GM19023 (cell line): Measurements from ENCODE around the gene ZNF474.
"Not testable (repeated sequence)": the region's sequence is repeated elsewhere in the genome, so short reads cannot be mapped to it uniquely, and the experiment has no call there.

Experiments used
- ATAC-seq: cut with Tn5 transposase; IDR thresholded peaks from one replicate; pipeline ENCODE4 v1.9.1; 2021; ENCODE audit warnings: mild to moderate bottlenecking, moderate library complexity; ENCODE audit not compliant: unreplicated experiment

Gene ZNF474

DNA sequence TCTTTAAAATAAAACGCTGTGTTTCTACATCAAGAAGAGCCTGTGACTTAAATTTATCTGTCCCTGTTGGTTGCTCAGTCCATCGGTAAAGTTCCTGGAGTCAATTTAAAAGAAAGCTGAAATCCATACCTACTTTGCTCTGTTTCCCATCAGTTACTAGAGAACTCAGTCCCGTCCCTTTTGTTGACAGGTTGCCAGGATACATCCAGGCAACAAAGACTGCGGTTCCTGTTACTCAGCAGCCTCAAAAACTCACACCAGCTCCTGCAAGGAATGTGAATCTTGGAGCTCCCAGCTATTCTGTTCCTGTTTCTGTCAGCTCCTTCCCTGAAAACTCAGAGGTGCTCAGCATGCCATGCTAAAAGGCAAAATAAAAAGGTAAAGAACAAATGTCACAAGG, at the start of gene ZNF474:
ZNF474 (plus strand) TSS at position 241 of the 400 bp plus-strand sequence. CDS start 22,445 bp downstream, outside the sequence.
- ATAC-seq, result no peak

- no peak for ATAC-seq
Observed at GRCh38 chr5:122081541-122081940, 47.8 kb upstream of the ZNF474 start.

- ATAC-seq, result no peak
Observed at GRCh38 chr5:122083535-122083934, 45.8 kb upstream of the ZNF474 start.

DNA sequence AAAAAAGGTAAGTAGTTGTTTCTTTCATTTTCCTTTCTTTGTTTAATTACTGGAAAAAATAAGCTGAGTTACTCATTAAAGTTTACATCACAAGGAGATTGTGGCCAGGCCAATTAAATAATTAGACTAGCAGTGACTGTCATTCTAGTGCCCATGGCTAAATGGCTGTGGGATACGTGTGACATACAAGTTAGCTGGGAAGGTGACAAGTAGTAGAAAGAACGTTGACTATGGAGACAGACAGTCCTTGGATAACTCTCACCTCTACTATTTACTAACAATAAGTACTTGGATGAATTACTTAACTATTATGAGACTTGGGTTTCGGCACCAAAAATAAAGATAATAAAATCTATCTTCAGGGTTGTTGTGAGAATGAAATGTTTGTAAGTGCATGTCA, 44.3 kb upstream of the ZNF474 start:
- no peak for ATAC-seq

- ATAC-seq, result no peak
Observed at GRCh38 chr5:122089096-122090013, 40.0 kb upstream of the ZNF474 start.

DNA sequence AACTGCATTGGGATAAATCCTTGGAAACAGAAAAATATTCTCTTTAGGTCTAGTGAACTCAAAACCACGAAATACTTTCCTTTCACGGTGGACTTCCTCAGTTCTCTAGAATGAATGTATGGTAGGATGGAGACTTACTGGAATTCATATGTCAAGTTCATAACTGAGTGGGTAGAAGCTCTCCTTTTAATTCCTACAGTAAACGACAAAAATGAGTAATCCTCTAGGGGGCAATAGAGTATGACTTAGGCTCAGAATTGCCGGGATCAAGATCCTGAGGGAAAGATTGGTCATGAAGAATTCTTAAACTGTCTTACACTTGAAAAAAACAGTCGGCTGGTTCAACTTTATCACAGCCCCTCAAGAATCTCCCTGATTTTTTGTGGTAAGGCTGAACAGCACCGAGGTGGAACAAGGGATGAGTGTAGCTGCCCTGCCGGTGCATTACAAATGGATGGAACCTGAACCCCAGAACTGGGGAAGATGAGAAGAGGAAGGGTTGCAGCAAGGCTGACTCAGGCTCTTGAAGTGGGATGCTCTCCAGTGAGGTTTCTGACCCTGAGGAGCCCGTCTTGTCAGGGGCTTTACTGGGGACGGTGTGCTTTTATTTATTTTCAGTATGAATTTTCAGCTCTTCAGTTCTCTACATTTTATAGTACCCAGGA, 37.3 kb upstream of the ZNF474 start:
- ATAC-seq, result no peak

- ATAC-seq, result no peak
Observed at GRCh38 chr5:122093415-122094180, 35.7 kb upstream of the ZNF474 start.

DNA sequence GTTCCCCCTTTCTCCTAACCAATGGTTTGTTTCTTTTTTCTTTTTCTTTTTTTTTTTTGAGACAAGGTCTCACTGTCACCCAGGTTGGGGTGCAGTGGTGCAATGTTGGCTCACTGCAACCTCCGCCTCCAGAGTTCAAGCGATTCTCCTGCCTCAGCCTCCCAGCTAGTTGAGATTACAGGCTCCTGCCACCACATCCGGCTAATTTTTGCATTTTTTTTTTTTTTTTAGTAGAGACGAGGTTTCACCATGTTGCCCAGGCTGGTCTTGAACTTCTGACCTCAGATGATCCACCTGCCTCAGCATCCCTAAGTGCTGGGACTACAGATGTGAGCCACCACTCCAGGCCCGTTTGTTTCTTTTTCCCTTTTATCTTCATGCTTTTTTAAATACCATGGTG, 35.1 kb upstream of the ZNF474 start:
- not testable (repeated sequence) for ATAC-seq

DNA sequence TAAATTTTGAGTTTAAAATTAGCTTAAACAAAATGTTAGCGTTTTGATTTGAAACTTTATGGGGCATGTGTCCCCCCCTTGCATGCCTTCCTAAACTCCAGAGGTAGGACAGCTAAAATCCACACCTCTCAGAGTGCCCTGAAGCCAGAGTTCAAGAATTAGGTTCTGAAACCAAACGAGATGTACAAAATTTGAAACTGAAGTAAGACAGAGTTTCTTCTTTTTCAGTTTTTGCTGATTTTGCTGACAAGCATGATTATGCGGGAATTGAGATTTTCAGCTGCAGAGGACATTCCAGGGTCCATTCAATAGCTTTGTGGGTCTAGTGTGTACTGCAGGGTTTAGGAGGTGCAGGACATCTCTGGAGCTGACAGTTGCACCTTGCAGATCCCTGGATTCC, 34.2 kb upstream of the ZNF474 start:
- ATAC-seq, result no peak

DNA sequence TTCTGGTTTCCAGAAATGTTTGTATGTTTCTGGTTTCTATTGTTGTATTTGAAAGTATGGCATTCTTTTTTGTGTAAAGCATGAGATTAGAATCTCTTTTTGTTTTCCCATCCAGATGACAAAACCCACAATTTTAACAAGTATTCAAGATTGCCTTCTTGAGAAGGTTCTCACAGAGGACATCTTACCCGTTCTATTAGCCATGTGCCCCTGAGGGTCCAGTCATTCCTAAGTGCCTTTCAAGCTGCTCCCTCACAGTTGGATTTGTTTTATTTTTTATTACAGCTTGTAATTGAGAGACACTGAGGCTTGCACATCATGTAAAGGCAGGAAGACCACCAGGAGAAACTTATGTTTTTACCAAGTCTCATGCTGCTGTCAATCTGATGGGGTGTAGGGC, 32.0 kb upstream of the ZNF474 start:
- ATAC-seq, result no peak

DNA sequence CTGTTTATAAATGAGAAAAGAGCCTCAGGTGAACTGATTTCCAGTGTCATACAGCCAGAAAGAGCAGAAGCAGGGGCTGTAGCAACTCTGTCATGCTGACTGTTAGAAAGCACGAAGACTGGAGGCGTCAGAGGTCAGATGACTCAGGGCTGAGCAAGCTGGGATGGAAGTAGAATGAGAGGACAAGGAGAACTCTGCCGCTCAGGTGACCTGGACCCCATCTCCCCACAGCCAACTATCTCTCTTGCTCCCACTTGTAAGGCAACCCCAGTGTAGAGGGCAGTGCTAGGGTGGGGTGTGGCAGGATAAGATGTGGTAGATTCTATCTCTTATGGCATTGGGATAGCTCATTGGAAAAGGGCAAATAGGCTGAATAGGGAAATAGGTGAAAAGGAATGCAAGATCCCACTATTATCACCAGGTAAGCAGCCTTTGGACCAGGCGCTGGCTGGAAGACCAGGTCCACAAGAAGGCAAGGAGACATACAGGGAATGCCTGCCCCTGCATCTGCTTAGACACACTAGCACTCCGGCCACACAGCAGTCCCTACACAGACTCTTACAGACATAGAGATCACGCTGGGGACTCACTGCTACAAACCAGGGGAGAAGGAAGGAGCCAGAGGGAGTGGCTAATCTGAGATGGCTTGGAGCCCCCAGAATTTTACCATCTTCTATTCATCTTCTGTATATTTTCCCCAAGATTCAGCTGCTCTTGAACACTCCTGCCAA, 30.1 kb upstream of the ZNF474 start:
- ATAC-seq, result no peak

- ATAC-seq, result no peak
Observed at GRCh38 chr5:122101636-122102285, 27.6 kb upstream of the ZNF474 start.

DNA sequence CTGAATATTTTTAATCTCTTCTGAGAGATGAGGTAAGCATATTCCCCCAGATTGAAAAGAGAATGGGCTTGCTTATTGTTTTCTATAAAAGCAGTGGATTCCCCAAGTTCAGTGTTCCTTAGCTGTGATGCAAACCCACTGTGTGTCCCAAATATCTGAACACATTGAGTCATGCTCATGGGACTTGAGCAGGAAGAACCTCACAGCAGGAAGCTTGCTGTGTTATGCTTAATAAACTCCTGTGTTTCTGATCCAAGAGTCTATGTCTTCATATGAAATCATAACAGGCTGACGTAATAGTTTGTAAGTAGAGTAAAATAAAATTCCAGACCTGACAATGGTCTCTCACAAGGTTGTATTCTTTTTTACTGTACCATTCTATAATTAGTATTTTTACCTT, 26.5 kb upstream of the ZNF474 start:
- ATAC-seq, result no peak

- ATAC-seq, result no peak
Observed at GRCh38 chr5:122105909-122106308, 23.4 kb upstream of the ZNF474 start.

GRCh38 chr5:122107016-122107415, 22.3 kb upstream of the ZNF474 start:
- no peak for ATAC-seq

DNA sequence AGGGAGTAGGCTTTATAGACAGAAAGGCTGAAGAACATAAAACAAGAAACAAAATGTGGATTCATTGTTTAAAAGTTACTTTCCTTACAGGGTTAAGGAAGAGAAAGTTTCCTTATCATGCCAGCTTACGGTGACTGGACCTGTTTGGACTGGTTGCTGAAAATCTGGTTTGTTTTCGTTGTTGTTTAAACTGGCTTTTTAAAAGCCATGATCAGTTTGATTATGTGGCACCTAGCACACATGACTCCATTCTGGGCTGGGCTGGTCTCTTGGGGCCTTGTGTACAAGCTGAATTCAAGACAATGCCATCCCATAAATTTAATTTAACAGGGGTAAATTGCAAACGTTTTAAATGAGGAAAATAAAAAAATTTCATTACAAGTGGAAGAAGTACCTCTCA, 18.4 kb upstream of the ZNF474 start:
- ATAC-seq, result no peak

- ATAC-seq, result no peak
Observed at GRCh38 chr5:122111460-122111859, 17.9 kb upstream of the ZNF474 start.

GRCh38 chr5:122112063-122112462, 17.3 kb upstream of the ZNF474 start:
- ATAC-seq, result no peak

GRCh38 chr5:122112733-122113558, 16.4 kb upstream of the ZNF474 start:
- ATAC-seq, result no peak
